HepG2 (cell line): Measurements from ENCODE around the gene ACBD7. TPM values are rescaled to one million over a fixed set of nuclear protein-coding genes. Genes with fewer than 3 reads are reported as not detected.

ENCODE experiments used
- CAMTA2 ChIP-seq: sonication (generic); formaldehyde crosslinking; IDR thresholded peaks from 2 replicates; pipeline ENCODE4 v1.4.0; 2020; ENCODE audit warnings: mild to moderate bottlenecking, missing genetic modification reagents, borderline replicate concordance
- CCAR2 ChIP-seq: fragments of 200-400 bp; formaldehyde crosslinking; optimal IDR thresholded peaks from 2 replicates; pipeline ENCODE3; 2018; ENCODE audit warnings: low read depth, mild to moderate bottlenecking, low read length, moderate library complexity
- CREBL2 ChIP-seq: sonication (generic); formaldehyde crosslinking; IDR thresholded peaks from 2 replicates; pipeline ENCODE4 v1.8.1; 2023; ENCODE audit warnings: missing genetic modification reagents, mild to moderate bottlenecking, borderline replicate concordance
- HDAC2 ChIP-seq: sonication (generic); formaldehyde crosslinking; IDR thresholded peaks from 2 replicates; pipeline ENCODE4 v1.4.0; 2020; ENCODE audit warnings: missing genetic modification reagents
- HNF4G ChIP-seq, 2 experiments: sonication (generic) in 1 of 2; formaldehyde crosslinking in 1 of 2; IDR thresholded peaks; 2 replicates each; pipeline versions ENCODE4 v1.4.0 to v1.6.1; 2011 to 2020; ENCODE audit warnings: borderline replicate concordance in 2 of 2, low read depth in 2 of 2, mild to moderate bottlenecking in 2 of 2, low read length in 1 of 2, missing genetic modification reagents in 1 of 2, moderate library complexity in 1 of 2
- HOXA5 ChIP-seq: sonication (generic); formaldehyde crosslinking; IDR thresholded peaks from 2 replicates; pipeline ENCODE4 v1.4.0; 2020; ENCODE audit warnings: missing genetic modification reagents
- NR0B2 ChIP-seq: sonication (generic); formaldehyde crosslinking; IDR thresholded peaks from 2 replicates; pipeline ENCODE4 v1.4.0; 2020; ENCODE audit warnings: mild to moderate bottlenecking, missing genetic modification reagents
- NR2F2 ChIP-seq: IDR thresholded peaks from 2 replicates; pipeline ENCODE4 v1.6.1; 2012; ENCODE audit warnings: low read depth, inconsistent platforms, borderline replicate concordance
- NR3C1 ChIP-seq: sonication (generic); formaldehyde crosslinking; IDR thresholded peaks from 2 replicates; pipeline ENCODE4 v1.4.0; 2020; ENCODE audit warnings: missing genetic modification reagents
- PAX8 ChIP-seq: sonication (generic); formaldehyde crosslinking; IDR thresholded peaks from 2 replicates; pipeline ENCODE4 v1.8.0; 2022; ENCODE audit warnings: mild to moderate bottlenecking, missing genetic modification reagents, borderline replicate concordance
- PPARG ChIP-seq: conservative IDR thresholded peaks from 2 replicates; pipeline ENCODE4 v1.6.1; 2016; ENCODE audit warnings: missing biosample characterization, missing genetic modification reagents
- RELA ChIP-seq: sonication (generic); formaldehyde crosslinking; IDR thresholded peaks from 2 replicates; pipeline ENCODE4 v1.4.0; 2020; ENCODE audit warnings: missing genetic modification reagents
- RORA ChIP-seq: sonication (generic); formaldehyde crosslinking; IDR thresholded peaks from 2 replicates; pipeline ENCODE4 v1.5.0; 2020; ENCODE audit warnings: mild to moderate bottlenecking, missing genetic modification reagents, moderate library complexity
- SMAD1 ChIP-seq: sonication (generic); formaldehyde crosslinking; IDR thresholded peaks from 2 replicates; pipeline ENCODE4 v1.4.0; 2020; ENCODE audit warnings: missing genetic modification reagents, low read depth, mild to moderate bottlenecking, borderline replicate concordance
- TP53 ChIP-seq: sonication (generic); formaldehyde crosslinking; conservative IDR thresholded peaks from 2 replicates; pipeline ENCODE4 v1.4.0; 2020; ENCODE audit warnings: missing genetic modification reagents
- TRIM24 ChIP-seq: sonication (generic); formaldehyde crosslinking; IDR thresholded peaks from 2 replicates; pipeline ENCODE4 v1.8.0; 2022; ENCODE audit warnings: mild to moderate bottlenecking, missing genetic modification reagents
- ZBTB21 ChIP-seq: sonication (generic); formaldehyde crosslinking; IDR thresholded peaks from 2 replicates; pipeline ENCODE4 v1.4.0; 2020; ENCODE audit warnings: missing genetic modification reagents
- ZFP36L2 ChIP-seq: sonication (generic); formaldehyde crosslinking; IDR thresholded peaks from 2 replicates; pipeline ENCODE4 v1.4.0; 2020; ENCODE audit warnings: missing genetic modification reagents
- ZNF326 ChIP-seq: sonication (generic); formaldehyde crosslinking; IDR thresholded peaks from 2 replicates; pipeline ENCODE4 v1.4.0; 2020; ENCODE audit warnings: missing genetic modification reagents, borderline replicate concordance
- ZNF354B ChIP-seq: sonication (generic); formaldehyde crosslinking; IDR thresholded peaks from 2 replicates; pipeline ENCODE4 v1.8.0; 2022; ENCODE audit warnings: mild to moderate bottlenecking, missing genetic modification reagents
- ZNF367 ChIP-seq: sonication (generic); formaldehyde crosslinking; IDR thresholded peaks from 2 replicates; pipeline ENCODE4 v1.4.0; 2020; ENCODE audit warnings: missing genetic modification reagents, borderline replicate concordance
- ZNF460 ChIP-seq: sonication (generic); formaldehyde crosslinking; IDR thresholded peaks from 2 replicates; pipeline ENCODE4 v1.5.1; 2020; ENCODE audit warnings: missing genetic modification reagents, mild to moderate bottlenecking, borderline replicate concordance
- polyA plus RNA-seq, 8 experiments: library from polyadenylated mRNA; depleted of rRNA in 3 of 8; stranded (reverse) in 7 of 8; unstranded in 1 of 8; fragments of >200 nt; fragmentation: Illumina TruSeq in 4 of 8; extraction: Trizol in 4 of 8; gene quantifications; 2 replicates each; pipeline versions ENCODE4 v1.2.1 to v1.2.3, GENCODE V29; 2011 to 2016; ENCODE audit warnings: low read depth in 4 of 8, missing spikeins in 1 of 8, mixed read lengths in 1 of 8; ENCODE audit not compliant: insufficient read depth in 1 of 8
- total RNA-seq, 5 experiments: library from RNA; depleted of rRNA; stranded (reverse); fragments of >200 nt; fragmentation: Illumina TruSeq; extraction: Trizol; gene quantifications; 2 replicates each; pipeline ENCODE4 v1.2.3, GENCODE V29; 2016; ENCODE audit warnings: low read depth in 1 of 5
- TF ChIP-seq, protein P1 (sequence below): sonication (generic); formaldehyde crosslinking; IDR thresholded peaks from 2 replicates; pipeline ENCODE4 v1.5.0; 2020; ENCODE audit warnings: mild to moderate bottlenecking, missing genetic modification reagents
- TF ChIP-seq, protein P2 (sequence below): sonication (generic); formaldehyde crosslinking; IDR thresholded peaks from 2 replicates; pipeline ENCODE4 v1.4.0; 2020; ENCODE audit warnings: missing genetic modification reagents

The ACBD7 gene
- total and polyA plus RNA-seq, 2 of the 13 experiments (the other 11 are each of a cell fraction or from before 2014, with no cell fraction given) = 1.4 to 2.6 TPM

DNA sequence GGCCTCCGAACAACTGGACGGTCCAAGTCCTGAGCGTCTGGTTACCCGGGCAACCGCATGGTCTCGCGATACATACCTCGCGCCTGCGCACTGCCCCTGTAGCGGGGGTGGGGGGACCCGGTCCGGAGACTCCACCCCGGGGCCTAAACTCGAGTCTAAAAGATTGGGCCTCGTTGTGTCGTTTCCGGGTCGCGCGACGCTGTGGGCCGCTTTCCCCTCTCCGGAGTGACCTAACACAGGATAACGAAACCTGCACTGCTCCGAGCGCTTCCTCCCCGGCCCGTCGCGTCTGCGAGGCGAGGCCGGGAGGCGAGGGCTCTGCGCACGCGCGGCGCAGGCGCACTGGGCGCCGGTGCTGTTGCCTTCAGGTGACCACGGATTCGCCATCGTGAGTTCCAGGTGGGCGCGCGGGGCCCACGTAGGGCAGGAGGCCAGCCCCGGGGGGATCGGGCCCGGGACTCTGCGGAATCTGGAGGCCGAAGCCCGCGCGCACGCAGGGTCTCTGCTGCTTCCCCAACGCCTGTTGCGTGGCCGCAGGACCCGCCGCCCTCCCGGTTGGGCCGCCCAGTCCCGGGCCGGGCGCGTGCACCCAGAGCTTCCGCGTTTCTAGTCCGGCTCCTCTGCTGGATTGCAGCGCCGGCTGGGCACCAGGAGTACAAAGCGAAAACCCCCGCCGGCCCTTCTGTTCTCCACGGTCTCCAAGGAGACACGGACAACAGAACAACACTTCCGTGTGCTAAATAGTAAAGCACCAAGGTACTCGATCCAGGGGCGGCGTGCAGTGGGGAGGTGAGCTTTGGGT is 8.6 kb upstream of the ACBD7 start, which contains the start of gene RPP38 (continued):
- TF ChIP-seq, protein P1, sequence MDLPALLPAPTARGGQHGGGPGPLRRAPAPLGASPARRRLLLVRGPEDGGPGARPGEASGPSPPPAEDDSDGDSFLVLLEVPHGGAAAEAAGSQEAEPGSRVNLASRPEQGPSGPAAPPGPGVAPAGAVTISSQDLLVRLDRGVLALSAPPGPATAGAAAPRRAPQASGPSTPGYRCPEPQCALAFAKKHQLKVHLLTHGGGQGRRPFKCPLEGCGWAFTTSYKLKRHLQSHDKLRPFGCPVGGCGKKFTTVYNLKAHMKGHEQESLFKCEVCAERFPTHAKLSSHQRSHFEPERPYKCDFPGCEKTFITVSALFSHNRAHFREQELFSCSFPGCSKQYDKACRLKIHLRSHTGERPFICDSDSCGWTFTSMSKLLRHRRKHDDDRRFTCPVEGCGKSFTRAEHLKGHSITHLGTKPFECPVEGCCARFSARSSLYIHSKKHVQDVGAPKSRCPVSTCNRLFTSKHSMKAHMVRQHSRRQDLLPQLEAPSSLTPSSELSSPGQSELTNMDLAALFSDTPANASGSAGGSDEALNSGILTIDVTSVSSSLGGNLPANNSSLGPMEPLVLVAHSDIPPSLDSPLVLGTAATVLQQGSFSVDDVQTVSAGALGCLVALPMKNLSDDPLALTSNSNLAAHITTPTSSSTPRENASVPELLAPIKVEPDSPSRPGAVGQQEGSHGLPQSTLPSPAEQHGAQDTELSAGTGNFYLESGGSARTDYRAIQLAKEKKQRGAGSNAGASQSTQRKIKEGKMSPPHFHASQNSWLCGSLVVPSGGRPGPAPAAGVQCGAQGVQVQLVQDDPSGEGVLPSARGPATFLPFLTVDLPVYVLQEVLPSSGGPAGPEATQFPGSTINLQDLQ (CRISPR knock-in tag) = peak; percentile 66; the same call in 1 of the 2 replicates
- TF ChIP-seq ZNF354B (CRISPR knock-in tag) (peak; percentile 96), ZBTB21 (CRISPR knock-in tag) (no peak), TRIM24 (CRISPR knock-in tag) (no peak), ZFP36L2 (CRISPR knock-in tag) (no peak; the same call in 1 of the 2 replicates), ZNF460 (no peak), RELA (CRISPR knock-in tag) (peak; percentile 82; the same call in 1 of the 2 replicates), ZNF326 (CRISPR knock-in tag) (no peak), CREBL2 (CRISPR knock-in tag) (0 out of 2 replicates have a peak, but pooled peaks have one; percentile 73), HOXA5 (CRISPR knock-in tag) (peak; percentile 84), ZNF367 (CRISPR knock-in tag) (peak; percentile 78), PAX8 (0 out of 2 replicates have a peak, but pooled peaks have one; percentile 71), CAMTA2 (no peak), PPARG (CRISPR knock-in tag) (0 out of 2 replicates have a peak, but pooled peaks have one; percentile 23), SMAD1 (CRISPR knock-in tag) (0 out of 2 replicates have a peak, but pooled peaks have one; percentile 14), HDAC2 (CRISPR knock-in tag) (no peak), NR0B2 (CRISPR knock-in tag) (peak; percentile 78; the same call in 1 of the 2 replicates), CCAR2 (no peak), NR3C1 (CRISPR knock-in tag) (no peak), TP53 (CRISPR knock-in tag) (0 out of 2 replicates have a peak, but pooled peaks have one; percentile 16), RORA (CRISPR knock-in tag) (no peak), NR2F2 (no peak; the same call in 1 of the 2 replicates), HNF4G (IDR thresholded peaks at IDR 0.05; ENCODE audit: borderline replicate concordance, low read depth, low read length) (peak; percentile 19; the same call in 1 of the 2 replicates), HNF4G (CRISPR knock-in tag; IDR thresholded peaks at IDR 0.05; ENCODE audit: borderline replicate concordance, low read depth) (no peak)
- TF ChIP-seq, protein P2, sequence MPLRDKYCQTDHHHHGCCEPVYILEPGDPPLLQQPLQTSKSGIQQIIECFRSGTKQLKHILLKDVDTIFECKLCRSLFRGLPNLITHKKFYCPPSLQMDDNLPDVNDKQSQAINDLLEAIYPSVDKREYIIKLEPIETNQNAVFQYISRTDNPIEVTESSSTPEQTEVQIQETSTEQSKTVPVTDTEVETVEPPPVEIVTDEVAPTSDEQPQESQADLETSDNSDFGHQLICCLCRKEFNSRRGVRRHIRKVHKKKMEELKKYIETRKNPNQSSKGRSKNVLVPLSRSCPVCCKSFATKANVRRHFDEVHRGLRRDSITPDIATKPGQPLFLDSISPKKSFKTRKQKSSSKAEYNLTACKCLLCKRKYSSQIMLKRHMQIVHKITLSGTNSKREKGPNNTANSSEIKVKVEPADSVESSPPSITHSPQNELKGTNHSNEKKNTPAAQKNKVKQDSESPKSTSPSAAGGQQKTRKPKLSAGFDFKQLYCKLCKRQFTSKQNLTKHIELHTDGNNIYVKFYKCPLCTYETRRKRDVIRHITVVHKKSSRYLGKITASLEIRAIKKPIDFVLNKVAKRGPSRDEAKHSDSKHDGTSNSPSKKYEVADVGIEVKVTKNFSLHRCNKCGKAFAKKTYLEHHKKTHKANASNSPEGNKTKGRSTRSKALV = peak; percentile 91
